GM12878 (cell line): ENCODE measurements around the gene GRIK4. TPM values are rescaled to one million over a fixed set of nuclear protein-coding genes. Genes with fewer than 3 reads are reported as not detected.

Source experiments
- ATAC-seq: fragments of 200-7000 bp; cut with Tn5 transposase; 3 replicates; pipeline ENCODE4 v1.9.1; 2020; ENCODE audit warnings: mild to moderate bottlenecking, moderate library complexity
- BruUV-seq: library from RNA; stranded (reverse); fragments of 400-500 nt; replicated peaks from 2 replicates; lab custom pipeline; 2021; lab: Mats Ljungman, UMichigan
- CTCF ChIA-PET: fragments of 300-600 bp; sonication (Branson Sonifier 250); formaldehyde crosslinking; extraction: SDS; loops from one replicate; lab custom pipeline; 2021; ENCODE audit warnings: inconsistent platforms; lab: Yijun Ruan, JAX
- POLR2A ChIA-PET: fragments of 350-600 bp; formaldehyde crosslinking; extraction: SDS; loops from one replicate; lab custom pipeline; 2021; ENCODE audit warnings: inconsistent platforms; lab: Charles Lee
- RAD21 ChIA-PET: fragments of 300-600 bp; sonication (Branson Sonifier 250); formaldehyde crosslinking; loops from one replicate; lab custom pipeline; 2023; ENCODE audit warnings: antibody characterized with exemption; ENCODE audit not compliant: unreplicated experiment; lab: Charles Lee
- SMC1A ChIA-PET: fragments of 300-600 bp; sonication (Branson Sonifier 250); formaldehyde crosslinking; loops from one replicate; lab custom pipeline; 2023; ENCODE audit not compliant: unreplicated experiment, uncharacterized antibody; lab: Charles Lee
- DNase-seq: peaks from one replicate; pipeline ENCODE4 v3.0.0-alpha.2; 2011; ENCODE audit warnings: low read depth, low spot score
- FAIRE-seq: peaks from 3 replicates; lab custom pipeline; 2011; peaks lifted over from hg19 to GRCh38; lab: Jason Lieb, UNC
- H2AFZ ChIP-seq: 2 replicates; pipeline ENCODE4 v1.6.0; 2011; ENCODE audit warnings: low read depth, low read length, control low read depth; ENCODE audit not compliant: control insufficient read depth
- H3K27ac ChIP-seq: 2 replicates; pipeline ENCODE4 v1.5.1; 2011; ENCODE audit warnings: control low read depth; ENCODE audit not compliant: control insufficient read depth, insufficient read depth
- H3K27me3 ChIP-seq, 2 experiments: replicated peaks in 1 of 2; 2 replicates each; pipeline versions ENCODE4 v1.6.0 to v1.6.1; 2011; ENCODE audit warnings: low read length in 1 of 2; ENCODE audit not compliant: control insufficient read depth in 2 of 2, insufficient read depth in 2 of 2
- H3K36me3 ChIP-seq, 2 experiments: 2 replicates each; pipeline ENCODE4 v1.5.1; 2011; ENCODE audit warnings: low read length in 1 of 2; ENCODE audit not compliant: control insufficient read depth in 2 of 2, insufficient read depth in 2 of 2
- H3K4me1 ChIP-seq: 2 replicates; pipeline ENCODE4 v1.6.1; 2011; ENCODE audit warnings: mild to moderate bottlenecking, low read length, moderate library complexity, mixed read lengths; ENCODE audit not compliant: control insufficient read depth, insufficient read depth
- H3K4me2 ChIP-seq: 2 replicates; pipeline ENCODE4 v1.6.0; 2011; ENCODE audit warnings: control low read depth; ENCODE audit not compliant: control insufficient read depth, insufficient read depth
- H3K4me3 ChIP-seq: fragments of 200-600 bp; sonication (generic); 2 replicates; pipeline ENCODE4 v1.5.1; 2016
- H3K79me2 ChIP-seq: 2 replicates; pipeline ENCODE4 v1.6.0; 2011; ENCODE audit warnings: low read length; ENCODE audit not compliant: control insufficient read depth, insufficient read depth
- H3K9ac ChIP-seq: 2 replicates; pipeline ENCODE4 v1.8.0; 2011; ENCODE audit warnings: low read length, control low read depth, mixed read lengths; ENCODE audit not compliant: control insufficient read depth, insufficient read depth
- H3K9me3 ChIP-seq: replicated peaks from 3 replicates; pipeline ENCODE4 v1.5.1; 2011; ENCODE audit warnings: mild to moderate bottlenecking, low read length; ENCODE audit not compliant: control insufficient read depth, insufficient read depth
- H4K20me1 ChIP-seq: 2 replicates; pipeline ENCODE4 v1.6.0; 2011; ENCODE audit not compliant: control insufficient read depth, insufficient read depth
- BCLAF1 ChIP-seq: fragments of 450-650 bp; IDR thresholded peaks from 2 replicates; pipeline ENCODE4 v1.6.1; 2017; ENCODE audit warnings: antibody characterized with exemption, mild to moderate bottlenecking, moderate library complexity
- ESRRA ChIP-seq: IDR thresholded peaks from 2 replicates; pipeline ENCODE4 v1.6.1; 2012; ENCODE audit warnings: mild to moderate bottlenecking, low read length, improper control_type of control experiment
- PBX3 ChIP-seq: IDR thresholded peaks from 2 replicates; pipeline ENCODE4 v1.6.1; 2011; ENCODE audit warnings: mild to moderate bottlenecking, low read depth, low read length, moderate library complexity; ENCODE audit not compliant: insufficient replicate concordance
- RAD21 ChIP-seq: IDR thresholded peaks from 2 replicates; pipeline ENCODE4 v1.6.1; 2011; ENCODE audit warnings: mild to moderate bottlenecking, low read depth, low read length, moderate library complexity; ENCODE audit not compliant: insufficient read depth
- WGBS: methylation state at CpG from one replicate; pipeline ENCODE4 v1.1.6; 2016; ENCODE audit warnings: low lambda C conversion rate; ENCODE audit not compliant: insufficient replicate concordance, insufficient coverage; ENCODE audit errors: missing lambda C conversion rate; 5-methylcytosine and 5-hydroxymethylcytosine counted together
- in situ Hi-C: fragments of 300-500 bp; cut with MboI; formaldehyde crosslinking; loops from 9 replicates; pipeline ENCODE4 v1.14.3; 2018; ENCODE audit warnings: mixed read lengths
- intact Hi-C: fragments of 100-400 bp; cut with micrococcal nuclease; formaldehyde crosslinking; loops from one replicate; pipeline ENCODE4 v1.14.2; 2022; ENCODE audit not compliant: unreplicated experiment
- polyA plus RNA-seq, 11 experiments: library from polyadenylated mRNA; depleted of rRNA in 4 of 11; unstranded in 6 of 11; stranded (reverse) in 5 of 11; fragments of >200 nt; fragmentation: Nextera tagmentation in 4 of 11; fragmentation: Illumina TruSeq in 1 of 11; extraction: Ambion mirVana in 4 of 11; extraction: Trizol in 1 of 11; gene quantifications; 1 replicate in 1 of 11; 2 replicates in 10 of 11; pipeline versions ENCODE4 v1.2.1 to v1.2.3, GENCODE V29; 2011 to 2016; ENCODE audit warnings: inconsistent platforms in 2 of 11, missing spikeins in 2 of 11, low read depth in 1 of 11
- total RNA-seq, 4 experiments: library from RNA; depleted of rRNA in 3 of 4; stranded (reverse); fragments of >200 nt in 3 of 4; fragmentation: Illumina TruSeq in 1 of 4; extraction: Trizol in 1 of 4; gene quantifications; 2 replicates each; pipeline versions ENCODE4 v1.2.1 to v1.2.3, GENCODE V29; 2013 to 2021
- TF ChIP-seq, protein P1 (sequence below), 3 experiments: IDR thresholded peaks in 2 of 3; conservative IDR thresholded peaks in 1 of 3; 2 replicates each; pipeline ENCODE4 v1.5.1; 2011; ENCODE audit warnings: low read depth in 3 of 3, low read length in 3 of 3, mild to moderate bottlenecking in 3 of 3, control low read depth in 2 of 3, moderate library complexity in 2 of 3, inconsistent platforms in 1 of 3, mixed read lengths in 1 of 3; ENCODE audit not compliant: control insufficient read depth in 2 of 3, insufficient read depth in 1 of 3; ENCODE audit errors: extremely low read depth in 1 of 3

GRIK4 gene
- total and polyA plus RNA-seq, 10 of the 15 experiments (the other 5 are each of a cell fraction or from before 2014, with no cell fraction given): 0.33 to 3.6 (median 0.72) TPM

DNA sequence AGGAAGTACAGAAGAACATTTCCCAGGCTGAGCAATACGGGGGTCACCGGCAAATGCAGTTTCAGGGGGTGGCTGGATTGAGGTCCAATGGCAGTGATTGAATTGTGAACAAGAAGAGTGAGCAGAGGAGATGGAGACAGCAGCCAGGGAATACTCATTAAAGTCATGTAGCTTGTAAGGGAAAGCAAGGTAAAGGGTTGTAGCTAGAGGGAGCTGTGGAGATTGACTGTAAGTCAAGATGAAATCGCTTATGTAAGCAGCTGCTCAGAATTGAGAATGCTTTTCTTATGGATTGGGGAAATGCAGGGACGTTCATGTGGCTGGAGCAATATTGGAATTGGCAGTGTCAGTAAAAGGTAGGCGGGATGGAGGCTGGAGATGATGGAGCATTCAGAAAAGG is 401.0 kb downstream of the GRIK4 start:
- RAD21 ChIA-PET: interaction anchor here (1.0 to 3.6 kb wide), 6 partner anchors 17 to 203 kb away, joined by 3 to 27 read pairs (median 3); no protein-coding TSS in a partner anchor
- SMC1A ChIA-PET: interaction anchor here (0.7 to 4.0 kb wide), 11 partner anchors 14 to 424 kb away, joined by 3 to 40 read pairs (median 4); partner anchors contain the start of gene GRIK4
- BruUV-seq: no TSS peak

More for the DNA sequence above, 401.0 kb downstream of the GRIK4 start:
- ChIA-PET POLR2A (interaction anchor here (0.9 to 1.5 kb wide), 2 partner anchors 14 to 39 kb away, joined by 3 to 4 read pairs; no protein-coding TSS in a partner anchor), CTCF (interaction anchor here (0.8 to 13.2 kb wide), 21 partner anchors 9 to 282 kb away, joined by 3 to 179 read pairs (median 4); no protein-coding TSS in a partner anchor)
- Histone ChIP-seq H2AFZ (no peak overlapping the region), H4K20me1 (no peaks in the 10 kb centered on the region), H3K4me3 (no peak overlapping the region), H3K27ac (no peak overlapping the region), H3K9ac (no peak overlapping the region), H3K27me3 (no peaks in the 10 kb centered on the region), H3K4me1 (no peaks in the 10 kb centered on the region), H3K79me2 (no peaks in the 10 kb centered on the region), H3K36me3 (no peaks in the 10 kb centered on the region), H3K9me3 (no peaks in the 10 kb centered on the region; the same call in 2 of the 3 replicates), H3K4me2 (no peak overlapping the region)
- WGBS: 1% methylated on average over 5 of the region's 5 CpGs
- intact Hi-C loops: no loop called here
- ATAC-seq (peak; percentile 51; the same call in 2 of the 3 replicates), DNase-seq (no peak), FAIRE-seq (peak; percentile 62)
- in situ Hi-C loops: no loop called here
- TF ChIP-seq ESRRA: no peak
- peak; percentile 42 for TF ChIP-seq RAD21
- TF ChIP-seq, protein P1, sequence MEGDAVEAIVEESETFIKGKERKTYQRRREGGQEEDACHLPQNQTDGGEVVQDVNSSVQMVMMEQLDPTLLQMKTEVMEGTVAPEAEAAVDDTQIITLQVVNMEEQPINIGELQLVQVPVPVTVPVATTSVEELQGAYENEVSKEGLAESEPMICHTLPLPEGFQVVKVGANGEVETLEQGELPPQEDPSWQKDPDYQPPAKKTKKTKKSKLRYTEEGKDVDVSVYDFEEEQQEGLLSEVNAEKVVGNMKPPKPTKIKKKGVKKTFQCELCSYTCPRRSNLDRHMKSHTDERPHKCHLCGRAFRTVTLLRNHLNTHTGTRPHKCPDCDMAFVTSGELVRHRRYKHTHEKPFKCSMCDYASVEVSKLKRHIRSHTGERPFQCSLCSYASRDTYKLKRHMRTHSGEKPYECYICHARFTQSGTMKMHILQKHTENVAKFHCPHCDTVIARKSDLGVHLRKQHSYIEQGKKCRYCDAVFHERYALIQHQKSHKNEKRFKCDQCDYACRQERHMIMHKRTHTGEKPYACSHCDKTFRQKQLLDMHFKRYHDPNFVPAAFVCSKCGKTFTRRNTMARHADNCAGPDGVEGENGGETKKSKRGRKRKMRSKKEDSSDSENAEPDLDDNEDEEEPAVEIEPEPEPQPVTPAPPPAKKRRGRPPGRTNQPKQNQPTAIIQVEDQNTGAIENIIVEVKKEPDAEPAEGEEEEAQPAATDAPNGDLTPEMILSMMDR (IDR thresholded peaks at IDR 0.05 in 2 of 3, conservative IDR thresholded peaks at IDR 0.05 in 1 of 3; ENCODE audit: control insufficient read depth in 2 of 3, extremely low read depth in 1 of 3, insufficient read depth in 1 of 3, low read depth in 3 of 3, low read length in 3 of 3): peak; percentile 40 to 55 (median 47); a peak in 5 of 6 replicates
- TF ChIP-seq PBX3: no peak
- no peak for TF ChIP-seq BCLAF1
